Activated CD4-positive, CD25-positive, alpha-beta regulatory T cell treated with anti-CD3 and anti-CD28 coated beads, Interleukin-2, amount 50 U/mL, for 24 hours (primary cell): Measurements from ENCODE around the gene CDC73.
"Not testable (repeated sequence)": the region's sequence is repeated elsewhere in the genome, so short reads cannot be mapped to it uniquely, and the experiment has no call there.

ENCODE experiments used
- ATAC-seq, 2 donors: fragments of 150-1000 bp; cut with Tn5 transposase; one replicate each; pipeline ENCODE4 v1.10.0; 2021; ENCODE audit warnings: mild to moderate bottlenecking in 1 of 2, moderate library complexity in 1 of 2

Gene CDC73

DNA sequence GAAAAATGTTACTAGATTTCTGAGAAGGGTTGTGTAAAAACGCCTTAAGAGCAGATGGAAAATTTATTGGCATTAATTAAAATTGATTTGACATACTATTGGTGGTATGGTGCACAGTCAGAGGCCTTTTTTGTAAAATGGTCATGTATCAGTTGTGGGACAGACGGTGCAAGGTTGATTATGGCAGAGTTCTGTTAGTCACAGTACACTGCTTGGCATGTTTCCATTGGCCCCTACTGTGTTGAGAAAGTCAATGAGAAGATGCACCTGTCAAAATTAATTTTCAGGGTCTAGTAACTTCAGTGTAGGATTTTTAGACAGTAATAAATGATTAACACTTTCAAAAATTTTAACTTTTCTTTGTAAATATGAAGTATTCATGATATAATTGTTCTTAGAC lies 60.2 kb downstream of the CDC73 start:
- no peak for ATAC-seq

DNA sequence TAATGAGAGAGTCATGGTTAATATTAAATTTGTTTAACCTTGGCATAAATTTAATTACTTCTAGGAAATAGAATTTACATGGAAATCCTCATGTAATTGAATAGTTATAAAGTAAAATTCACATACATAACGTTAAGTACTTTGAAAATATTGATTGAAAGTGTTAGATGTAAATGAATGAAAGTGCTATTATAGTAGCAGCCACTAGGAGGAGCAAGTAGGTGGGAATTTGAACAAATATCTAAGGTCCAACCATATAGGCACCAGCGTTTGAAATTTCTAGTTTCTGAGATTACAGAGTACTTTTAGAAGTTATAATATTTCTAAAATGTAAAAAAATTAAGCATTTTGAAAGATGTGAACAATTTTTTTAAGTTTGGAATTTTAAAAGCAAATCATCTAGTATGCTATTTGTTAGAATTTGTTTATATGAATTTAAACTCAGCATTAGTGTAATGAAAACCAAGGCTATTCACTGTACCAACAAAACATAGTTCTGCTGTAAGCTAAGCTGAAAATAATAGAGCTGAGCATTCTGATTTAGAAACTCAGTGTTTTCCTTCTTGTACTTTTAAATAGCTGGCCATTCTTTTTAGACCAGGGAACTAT lies 61.3 kb downstream of the CDC73 start:
- peak in 1 of 2 donors; percentile 57 for ATAC-seq

- ATAC-seq = no peak
Observed at GRCh38 chr1:193184776-193185175, 62.9 kb downstream of the CDC73 start.

DNA sequence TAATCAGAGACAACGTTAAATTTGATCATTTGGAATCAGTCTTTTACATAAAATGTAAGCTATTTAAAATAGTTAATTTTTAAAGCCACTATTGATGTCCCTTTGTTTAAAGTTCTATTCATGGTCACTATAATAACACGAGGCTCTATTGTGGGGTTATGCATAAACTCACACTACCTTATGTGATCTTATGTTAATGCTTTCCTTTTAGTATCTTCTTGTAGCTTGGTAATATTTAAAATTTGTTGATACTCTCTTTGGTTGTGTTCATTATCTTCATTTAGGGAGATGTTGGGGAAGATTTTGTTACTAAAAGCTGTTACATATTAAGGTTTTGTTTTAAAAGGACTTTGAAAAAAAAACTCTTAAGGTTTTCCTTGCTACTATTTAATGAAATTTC lies 63.4 kb downstream of the CDC73 start:
- ATAC-seq = no peak

GRCh38 chr1:193185901-193186731 lies 64.3 kb downstream of the CDC73 start, which contains the start of gene B3GALT2:
B3GALT2 (minus strand) TSS chr1:193186613; CDS start chr1:193181562, 5,051 bp downstream.
- peak in 1 of 2 donors; percentile 56 for ATAC-seq

DNA sequence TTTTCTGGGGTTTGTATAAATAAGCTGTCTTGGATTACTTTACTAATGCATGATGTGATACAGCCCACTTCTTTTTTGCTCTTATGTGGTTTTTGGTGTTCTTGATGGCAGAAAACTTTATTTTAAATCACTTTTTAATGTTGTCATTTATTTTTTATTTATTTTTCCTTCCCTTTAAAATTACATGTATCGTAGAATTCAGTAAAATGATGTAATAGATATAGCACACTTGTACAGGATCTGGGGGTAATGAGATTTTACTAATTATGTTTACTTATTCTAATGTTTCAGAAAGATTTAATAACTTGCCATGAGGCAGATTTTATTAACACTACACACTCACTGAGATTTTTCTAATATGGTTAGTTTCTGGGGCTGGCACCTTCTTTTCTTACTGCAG lies 65.3 kb downstream of the CDC73 start:
- no peak for ATAC-seq

- not testable (repeated sequence) for ATAC-seq
Observed at GRCh38 chr1:193188915-193189314, 67.1 kb downstream of the CDC73 start.

DNA sequence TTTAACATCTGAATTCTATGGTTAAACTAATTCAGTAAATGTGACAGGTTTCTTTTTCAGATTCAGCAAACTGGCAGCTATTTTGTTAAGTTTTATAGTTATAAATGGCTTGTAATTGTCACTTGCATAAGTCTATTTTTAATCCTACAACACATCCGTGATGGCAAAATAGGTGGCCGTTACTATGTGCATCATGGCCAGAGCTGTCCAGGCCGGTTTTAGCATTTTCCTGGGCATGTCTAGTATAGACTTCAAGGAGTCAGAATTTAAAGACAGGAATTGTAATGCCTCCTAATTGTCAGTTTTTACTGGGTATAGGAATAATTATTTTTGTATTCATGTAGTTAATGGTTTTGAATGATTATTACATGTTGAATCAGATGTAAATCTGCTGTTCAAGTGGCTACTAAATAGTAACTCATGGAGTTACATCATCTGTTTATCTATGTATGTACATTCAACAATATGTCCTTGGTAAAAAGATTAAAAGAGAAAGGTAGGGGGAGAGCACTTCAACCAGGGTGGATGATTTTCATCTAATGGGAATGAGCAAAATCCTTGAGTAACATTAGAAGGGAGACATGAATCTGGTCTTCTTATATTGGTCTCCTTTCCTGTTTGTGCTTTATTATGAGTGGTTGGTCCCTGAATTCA lies 67.7 kb downstream of the CDC73 start:
- no peak for ATAC-seq

DNA sequence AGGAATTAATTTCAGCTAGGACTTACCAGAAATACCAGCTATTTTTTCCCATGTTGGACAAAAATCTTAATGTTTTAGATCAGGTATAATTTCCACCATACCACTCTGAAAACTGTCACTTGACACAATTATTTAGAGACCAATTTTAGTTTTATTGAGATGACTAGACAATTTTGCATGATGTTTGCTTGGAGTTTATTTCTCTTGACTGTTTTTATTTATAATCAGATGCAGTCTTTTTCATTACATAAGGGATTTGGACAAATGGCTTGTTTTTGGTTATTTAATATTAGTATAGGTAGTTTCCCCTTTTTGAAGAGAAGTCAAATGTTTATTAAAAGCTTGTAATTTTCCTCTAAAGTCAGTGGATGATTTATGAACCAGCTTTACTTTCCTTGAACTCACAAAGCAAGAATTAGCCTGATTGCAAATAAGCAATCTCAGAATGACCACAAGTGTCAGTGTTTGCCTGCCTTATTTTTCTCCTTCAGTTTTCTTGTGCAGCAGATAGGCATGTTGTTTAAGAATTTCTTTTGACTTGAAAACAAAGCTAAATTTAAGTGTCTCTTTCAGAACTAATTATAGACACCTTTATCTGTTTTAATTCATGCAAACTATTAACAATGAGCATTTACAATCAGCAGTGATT lies 68.4 kb downstream of the CDC73 start:
- no peak for ATAC-seq

- no peak for ATAC-seq
Observed at GRCh38 chr1:193192586-193192985, 70.8 kb downstream of the CDC73 start.

GRCh38 chr1:193199940-193200339 lies 78.1 kb downstream of the CDC73 start:
- ATAC-seq = no peak

- ATAC-seq = no peak
Observed at GRCh38 chr1:193201021-193201420, 79.2 kb downstream of the CDC73 start.

GRCh38 chr1:193210996-193211395 lies 89.2 kb downstream of the CDC73 start:
- no peak for ATAC-seq

DNA sequence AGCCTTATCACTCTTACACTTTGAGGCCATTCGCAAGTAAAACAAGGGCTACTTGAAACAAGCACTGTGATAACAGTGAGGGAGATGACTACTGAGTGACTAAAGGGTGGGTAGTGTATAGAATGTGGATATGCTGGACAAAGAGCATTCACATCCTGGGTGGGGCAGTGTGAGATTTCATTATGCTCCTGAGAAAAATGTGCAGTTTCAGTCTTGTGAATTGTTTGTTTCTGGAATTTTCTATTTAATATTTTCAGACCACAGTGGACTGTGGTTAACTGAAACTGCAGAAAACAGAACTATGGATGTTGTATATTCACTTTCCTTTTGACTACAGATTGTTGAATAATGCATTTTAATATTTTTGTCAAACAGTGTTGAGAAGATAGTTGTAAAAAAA lies 89.7 kb downstream of the CDC73 start:
- no peak for ATAC-seq

GRCh38 chr1:193212637-193213036 lies 90.8 kb downstream of the CDC73 start:
- ATAC-seq = no peak

- no peak for ATAC-seq
Observed at GRCh38 chr1:193213998-193214397, 92.2 kb downstream of the CDC73 start.

- no peak for ATAC-seq
Observed at GRCh38 chr1:193216920-193217319, 95.1 kb downstream of the CDC73 start.

DNA sequence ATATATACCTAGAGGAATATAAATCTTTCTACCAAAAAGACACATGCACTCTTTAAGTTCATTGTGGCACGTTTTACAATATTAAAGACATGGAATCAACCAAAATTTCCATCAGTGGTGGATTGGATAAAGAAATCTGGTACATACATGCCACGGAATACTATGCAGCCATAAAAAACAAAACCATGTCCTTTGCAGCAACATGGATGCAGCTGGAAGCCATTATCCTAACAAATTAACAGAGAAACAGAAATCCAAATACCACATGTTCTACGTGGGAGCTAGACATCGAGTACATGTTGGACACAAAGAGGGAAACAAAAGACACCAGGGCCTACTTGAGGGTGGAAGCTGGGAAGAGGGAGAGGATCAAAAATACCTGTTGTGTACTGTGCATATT lies 97.6 kb downstream of the CDC73 start:
- ATAC-seq = no peak

GRCh38 chr1:193221651-193222050 lies 99.8 kb downstream of the CDC73 start:
- ATAC-seq = no peak

DNA sequence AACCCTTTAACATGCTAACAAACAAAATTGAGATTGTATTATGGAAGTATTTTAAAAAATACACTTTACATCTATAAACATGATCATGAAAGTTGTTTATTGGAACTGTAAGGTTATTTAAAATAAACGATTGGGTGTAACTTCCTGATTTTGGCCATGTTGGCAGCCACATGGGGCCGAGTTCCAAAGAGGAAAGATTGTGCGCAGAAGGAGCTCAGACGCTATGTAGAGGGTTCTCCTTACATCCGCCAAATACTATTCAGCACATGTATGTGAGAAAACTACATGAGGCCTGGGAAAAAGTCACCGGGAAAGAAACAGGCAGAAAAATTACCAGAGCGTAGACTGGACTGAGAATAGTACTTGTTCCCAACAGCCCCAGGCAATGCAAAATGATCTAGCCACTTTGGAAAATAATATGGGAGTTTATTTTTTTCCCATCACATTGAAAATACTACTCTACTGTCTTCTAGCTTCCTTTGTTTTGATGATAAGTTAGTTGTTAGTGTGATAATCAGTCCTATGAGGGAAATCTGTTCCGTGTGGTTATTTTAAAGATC lies 100.3 kb downstream of the CDC73 start:
- no peak for ATAC-seq

DNA sequence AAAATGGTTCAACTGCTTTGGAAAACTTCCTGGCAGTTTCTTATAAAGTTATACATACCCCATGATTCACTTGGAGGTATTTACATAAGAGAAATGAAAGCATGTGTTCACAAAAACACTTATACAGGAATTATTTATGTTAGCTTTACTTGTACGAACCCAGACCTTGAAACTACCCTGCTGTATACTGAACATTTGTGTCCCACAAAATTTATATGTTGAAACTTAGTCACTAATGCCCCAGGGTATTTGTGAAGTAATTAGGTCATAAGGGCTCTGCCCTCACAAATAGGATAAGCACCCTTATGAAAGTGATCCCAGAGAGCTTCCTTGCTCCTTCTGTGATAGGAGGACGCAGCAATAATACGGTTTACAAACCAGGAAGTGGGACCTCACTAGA lies 107.3 kb downstream of the CDC73 start:
- ATAC-seq = no peak

- not testable (repeated sequence) for ATAC-seq
Observed at GRCh38 chr1:193231146-193231545, 109.3 kb downstream of the CDC73 start.

DNA sequence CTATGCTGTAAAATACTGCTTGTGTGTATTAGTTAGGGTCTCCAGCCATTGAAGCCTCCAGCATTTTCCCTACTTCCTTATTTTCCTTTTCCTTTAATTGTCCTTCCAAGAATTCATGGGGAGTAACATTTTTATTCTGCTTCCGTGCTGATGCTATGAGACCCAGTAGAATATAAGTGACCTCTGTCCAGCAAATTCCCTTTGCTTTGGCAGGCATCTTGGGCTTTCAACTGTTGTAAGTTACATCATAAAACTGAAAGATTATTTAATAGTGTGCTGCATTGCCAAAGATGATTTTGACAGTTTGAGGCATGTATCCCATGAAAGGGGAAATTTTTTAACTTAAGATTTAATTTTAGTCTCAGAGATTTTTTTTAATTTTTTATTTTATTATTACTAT lies 112.7 kb downstream of the CDC73 start:
- ATAC-seq = no peak
